Parathyroid adenoma (tissue), 2 donors: ENCODE results near the gene VWCE.

Source experiments
- H2AFZ ChIP-seq: fragments of 300-600 bp; sonication (generic); one replicate; pipeline ENCODE4 v1.7.0; 2017; ENCODE audit warnings: antibody characterized with exemption, mild to moderate bottlenecking
- H3K27ac ChIP-seq: fragments of 300-600 bp; sonication (generic); one replicate; pipeline ENCODE4 v1.7.0; 2017
- H3K27me3 ChIP-seq: fragments of 300-600 bp; sonication (generic); one replicate; pipeline ENCODE4 v1.7.0; 2017; ENCODE audit warnings: low read length; ENCODE audit not compliant: control insufficient read depth, insufficient read depth
- H3K36me3 ChIP-seq: fragments of 300-600 bp; sonication (generic); one replicate; pipeline ENCODE4 v1.7.0; 2017; ENCODE audit warnings: low read length; ENCODE audit not compliant: control insufficient read depth, insufficient read depth
- H3K4me1 ChIP-seq: fragments of 300-600 bp; sonication (generic); one replicate; pipeline ENCODE4 v1.7.0; 2017; ENCODE audit warnings: control low read depth
- H3K4me2 ChIP-seq: fragments of 300-600 bp; sonication (generic); one replicate; pipeline ENCODE4 v1.7.0; 2017; ENCODE audit warnings: low read length
- H3K4me3 ChIP-seq: fragments of 300-600 bp; sonication (generic); one replicate; pipeline ENCODE4 v1.7.0; 2017; ENCODE audit warnings: low read depth, low read length
- H3K79me2 ChIP-seq: fragments of 300-600 bp; sonication (generic); one replicate; pipeline ENCODE4 v1.7.0; 2017; ENCODE audit warnings: control low read depth
- H3K9ac ChIP-seq: fragments of 300-600 bp; sonication (generic); one replicate; pipeline ENCODE4 v1.7.0; 2017; ENCODE audit warnings: mild to moderate bottlenecking
- H3K9me3 ChIP-seq: fragments of 300-600 bp; sonication (generic); one replicate; pipeline ENCODE4 v1.7.0; 2017; ENCODE audit warnings: low read length; ENCODE audit not compliant: control insufficient read depth
- CTCF ChIP-seq: fragments of 300-600 bp; sonication (generic); IDR thresholded peaks from one replicate; pipeline ENCODE4 v1.7.0; 2017; ENCODE audit warnings: antibody characterized with exemption, mild to moderate bottlenecking
- donor health status: primary hyperparathyroidism.

The VWCE gene

GRCh38 chr11:61295596-61295926 lies 445 bp upstream of the VWCE start:
- no peak for TF ChIP-seq CTCF
- Histone ChIP-seq H3K36me3 (no peaks in the 10 kb centered on the region), H3K27ac (no peak overlapping the region), H3K79me2 (no peaks in the 10 kb centered on the region), H3K4me3 (no peak overlapping the region), H3K27me3 (no peaks in the 10 kb centered on the region), H2AFZ (no peak overlapping the region), H3K4me1 (no peaks in the 10 kb centered on the region), H3K9ac (no peak overlapping the region), H3K4me2 (no peak overlapping the region), H3K9me3 (no peaks in the 10 kb centered on the region)

- Histone ChIP-seq H3K36me3 (no peaks in the 10 kb centered on the region), H3K4me1 (no peaks in the 10 kb centered on the region), H3K9me3 (no peaks in the 10 kb centered on the region), H3K9ac (no peak overlapping the region), H3K27ac (no peak overlapping the region), H3K4me2 (peak overlapping the region; percentile 69), H2AFZ (peak overlapping the region; percentile 62), H3K27me3 (no peaks in the 10 kb centered on the region), H3K79me2 (no peaks in the 10 kb centered on the region), H3K4me3 (peak overlapping the region; percentile 44)
- TF ChIP-seq CTCF: no peak
Measured at GRCh38 chr11:61293867-61294716, 1.0 kb downstream of the VWCE start.

DNA sequence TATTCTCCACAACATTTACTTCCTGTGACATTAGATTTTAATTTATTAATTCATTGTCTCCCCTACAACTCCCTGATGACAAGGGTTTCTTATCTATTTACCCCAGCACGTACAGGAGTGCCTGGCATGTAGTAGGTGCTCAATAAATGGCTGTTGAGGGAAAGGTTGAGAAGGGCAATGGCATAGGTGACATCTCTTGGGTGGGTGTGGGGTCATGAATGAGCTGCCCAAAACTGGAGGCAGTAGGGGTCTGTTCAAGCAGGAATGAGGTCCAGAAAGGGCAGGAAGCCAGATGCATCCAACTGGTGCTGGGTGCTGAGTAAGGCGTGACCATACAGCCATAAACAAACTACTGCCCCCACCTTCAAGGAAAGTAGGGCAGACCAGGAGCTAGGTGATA lies 2.8 kb downstream of the VWCE start:
- Histone ChIP-seq H3K27ac (no peak overlapping the region), H3K79me2 (no peaks in the 10 kb centered on the region), H3K4me3 (no peak overlapping the region), H3K4me1 (no peaks in the 10 kb centered on the region), H3K27me3 (no peaks in the 10 kb centered on the region), H2AFZ (no peak overlapping the region), H3K9ac (no peak overlapping the region), H3K9me3 (no peaks in the 10 kb centered on the region), H3K4me2 (no peak overlapping the region), H3K36me3 (no peaks in the 10 kb centered on the region)
- TF ChIP-seq CTCF: no peak

GRCh38 chr11:61290905-61291690 lies 4.0 kb downstream of the VWCE start:
- no peak overlapping the region for H3K4me2 ChIP-seq
- H3K79me2 ChIP-seq: no peaks in the 10 kb centered on the region
- H3K27me3 ChIP-seq: no peaks in the 10 kb centered on the region
- H3K27ac ChIP-seq: no peak overlapping the region
- H3K4me1 ChIP-seq: no peaks in the 10 kb centered on the region
- no peak overlapping the region for H3K9ac ChIP-seq
- no peak overlapping the region for H2AFZ ChIP-seq
- no peaks in the 10 kb centered on the region for H3K9me3 ChIP-seq
- no peaks in the 10 kb centered on the region for H3K36me3 ChIP-seq
- TF ChIP-seq CTCF: no peak
- H3K4me3 ChIP-seq: no peak overlapping the region
